Fibroblast of pulmonary artery (primary cell): ENCODE results near the gene TPST2.

Experiments
- DNase-seq: peaks from one replicate; pipeline ENCODE4 v3.0.0-alpha.2; 2010; ENCODE audit warnings: low read depth
- H3K4me3 ChIP-seq: replicated peaks from 2 replicates; pipeline ENCODE4 v1.5.1; 2011; ENCODE audit warnings: low read depth, mild to moderate bottlenecking, control low read depth, low read length, moderate library complexity
- CTCF ChIP-seq: IDR thresholded peaks from 2 replicates; pipeline ENCODE4 v1.5.1; 2011; ENCODE audit warnings: mild to moderate bottlenecking, control low read depth, low read length, inconsistent platforms; ENCODE audit errors: missing control alignments

The TPST2 gene

DNA sequence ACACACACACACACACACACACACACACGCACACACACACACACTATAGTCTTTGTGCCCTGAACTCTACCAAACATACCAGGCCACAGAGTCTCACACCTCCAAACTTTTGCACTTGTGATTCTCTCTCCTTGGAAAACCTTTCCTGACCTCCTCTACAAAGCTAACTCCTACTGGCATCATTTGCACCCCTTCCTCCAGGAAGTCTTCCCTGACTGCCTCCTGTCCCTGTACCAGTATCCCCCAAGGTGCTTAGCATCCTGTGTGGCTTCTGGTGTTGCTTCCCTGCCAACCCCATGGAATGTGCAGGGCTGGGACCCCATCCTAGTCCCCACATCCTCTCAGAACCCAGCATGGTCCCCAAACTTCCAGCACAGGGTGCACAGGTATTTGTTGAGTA, 8.9 kb downstream of the TPST2 start:
- no peak overlapping the region for H3K4me3 ChIP-seq
- TF ChIP-seq CTCF, result no peak
- no peak for DNase-seq

DNA sequence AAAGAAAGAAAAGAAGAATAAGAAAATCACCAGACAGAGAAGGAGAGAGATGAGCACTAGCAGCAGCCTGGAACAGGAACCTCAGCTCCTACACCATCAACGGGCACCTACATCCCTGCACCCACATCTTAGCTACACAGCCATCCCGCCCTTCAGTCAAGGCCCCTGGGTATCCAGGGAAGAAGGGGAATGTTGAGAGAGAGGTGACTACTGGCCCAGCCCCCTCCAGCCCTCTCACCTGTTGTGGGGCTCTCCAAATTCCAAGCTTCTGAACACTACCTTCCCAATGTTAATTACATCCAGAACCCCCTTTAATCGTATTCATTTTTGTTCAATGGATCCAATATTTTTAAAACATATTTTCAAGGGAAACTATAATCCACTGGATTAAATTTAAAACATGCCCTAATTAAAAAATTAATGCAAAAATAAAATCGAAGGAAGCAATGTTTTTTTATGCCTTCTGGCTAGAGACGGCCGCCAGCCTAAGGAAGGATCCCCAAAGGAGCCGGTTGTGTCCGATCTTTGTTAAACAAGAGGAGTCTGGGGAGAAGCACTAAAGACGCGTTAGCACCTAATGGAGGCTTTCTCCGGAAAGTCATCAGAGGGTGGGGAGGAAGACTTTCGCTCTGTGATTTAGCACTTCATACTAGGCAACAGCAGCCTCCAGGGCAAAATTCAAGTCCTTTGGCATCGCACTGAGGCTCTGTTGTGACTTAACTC, 9.5 kb downstream of the TPST2 start:
- H3K4me3 ChIP-seq, result no peak overlapping the region
- DNase-seq, result no peak
- TF ChIP-seq CTCF, result no peak

GRCh38 chr22:26579331-26579886, 10.5 kb downstream of the TPST2 start:
- no peak overlapping the region for H3K4me3 ChIP-seq
- DNase-seq, result no peak
- no peak for TF ChIP-seq CTCF

- DNase-seq, result no peak
- TF ChIP-seq CTCF, result no peak
These were observed 12.9 kb downstream of the TPST2 start for GRCh38 chr22:26577081-26577480.

GRCh38 chr22:26576026-26576680, 13.8 kb downstream of the TPST2 start:
- H3K4me3 ChIP-seq, result no peak overlapping the region
- DNase-seq, result no peak
- no peak for TF ChIP-seq CTCF

More at GRCh38 chr22:26577081-26577480, 12.9 kb downstream of the TPST2 start:
- no peak overlapping the region for H3K4me3 ChIP-seq

- no peak overlapping the region for H3K4me3 ChIP-seq
- no peak for DNase-seq
- no peak for TF ChIP-seq CTCF
These were observed 15.8 kb downstream of the TPST2 start for GRCh38 chr22:26574001-26574723.
